H1 (cell line): ENCODE measurements around the gene CCBE1. TPM values are rescaled to one million over a fixed set of nuclear protein-coding genes. Genes with fewer than 3 reads are reported as not detected.

Experiments
- ATF3 ChIP-seq: IDR thresholded peaks from 2 replicates; pipeline ENCODE4 v1.6.1; 2011; ENCODE audit warnings: low read depth, mild to moderate bottlenecking, low read length; ENCODE audit not compliant: insufficient read depth
- CBX8 ChIP-seq: fragments of 300-800, 300-1000 bp; sonication (generic); IDR thresholded peaks from 2 replicates; pipeline ENCODE4 v1.7.1; 2016; ENCODE audit warnings: low read depth, low read length, borderline replicate concordance
- E2F6 ChIP-seq: IDR thresholded peaks from 2 replicates; pipeline ENCODE4 v1.6.1; 2012; ENCODE audit warnings: inconsistent platforms
- POLR2A ChIP-seq, 2 experiments: IDR thresholded peaks; 1 replicate in 1 of 2; 2 replicates in 1 of 2; pipeline ENCODE4 v1.6.1; 2011; ENCODE audit warnings: low read depth in 2 of 2, low read length in 2 of 2, mild to moderate bottlenecking in 2 of 2; ENCODE audit errors: control extremely low read depth in 1 of 2
- RNF2 ChIP-seq: fragments of 200-900, 300-1000 bp; sonication (generic); IDR thresholded peaks from 2 replicates; pipeline ENCODE4 v1.7.1; 2016; ENCODE audit warnings: borderline replicate concordance, low read depth, mild to moderate bottlenecking, antibody characterized with exemption, low read length; ENCODE audit not compliant: poor library complexity, severe bottlenecking; ENCODE audit errors: missing control alignments
- SIX5 ChIP-seq: IDR thresholded peaks from 2 replicates; pipeline ENCODE4 v1.6.1; 2011; ENCODE audit warnings: mild to moderate bottlenecking, low read depth, low read length
- SRF ChIP-seq: IDR thresholded peaks from 2 replicates; pipeline ENCODE4 v1.6.1; 2011; ENCODE audit warnings: mild to moderate bottlenecking, low read depth, low read length, moderate library complexity
- TBP ChIP-seq: IDR thresholded peaks from 2 replicates; pipeline ENCODE4 v1.6.1; 2011; ENCODE audit warnings: low read depth, low read length, improper control_type of control experiment
- polyA plus RNA-seq, 7 experiments: library from polyadenylated mRNA; depleted of rRNA in 3 of 7; stranded (reverse) in 5 of 7; unstranded in 2 of 7; fragments of >200 nt in 5 of 7; fragments of 200-250 nt in 2 of 7; gene quantifications; 1 replicate in 5 of 7; 2 replicates in 1 of 7; 4 replicates in 1 of 7; pipeline versions ENCODE4 v1.2.1 to v1.2.3, GENCODE V29; 2011 to 2013; ENCODE audit warnings: missing spikeins in 2 of 7, mixed read lengths in 2 of 7
- total RNA-seq: library from RNA; stranded (reverse); fragmentation: NEBNext Ultra II Directional; extraction: Animal tissue kit (Norgen Biotek cat#: 25700); gene quantifications from 2 replicates; pipeline ENCODE4 v1.2.1, GENCODE V29; 2021

The CCBE1 gene
- total and polyA plus RNA-seq, 2 of the 8 experiments (the other 6 are each of a cell fraction or from before 2014, with no cell fraction given), result 2.1 to 2.6 TPM

- TF ChIP-seq SIX5, result no peak
- no peak for TF ChIP-seq POLR2A (IDR thresholded peaks at IDR 0.05; ENCODE audit: control extremely low read depth in 1 of 2, low read depth in 2 of 2, low read length in 2 of 2)
- no peak for TF ChIP-seq SRF
- no peak for TF ChIP-seq E2F6
- no peak for TF ChIP-seq TBP
- no peak for TF ChIP-seq ATF3
- TF ChIP-seq CBX8, result no peak
- TF ChIP-seq RNF2, result no peak
These were observed 1.7 kb downstream of the CCBE1 start (continued) for GRCh38 chr18:59695551-59695950.
